ENCODE measurements around the gene DGKH. TPM values are rescaled to one million over a fixed set of nuclear protein-coding genes. Genes with fewer than 3 reads are reported as not detected.
"Not testable (repeated sequence)": the region's sequence is repeated elsewhere in the genome, so short reads cannot be mapped to it uniquely, and the experiment has no call there.

The DGKH gene
- total RNA-seq, 1 donor from 2014 or later, result 16.8 TPM

DNA sequence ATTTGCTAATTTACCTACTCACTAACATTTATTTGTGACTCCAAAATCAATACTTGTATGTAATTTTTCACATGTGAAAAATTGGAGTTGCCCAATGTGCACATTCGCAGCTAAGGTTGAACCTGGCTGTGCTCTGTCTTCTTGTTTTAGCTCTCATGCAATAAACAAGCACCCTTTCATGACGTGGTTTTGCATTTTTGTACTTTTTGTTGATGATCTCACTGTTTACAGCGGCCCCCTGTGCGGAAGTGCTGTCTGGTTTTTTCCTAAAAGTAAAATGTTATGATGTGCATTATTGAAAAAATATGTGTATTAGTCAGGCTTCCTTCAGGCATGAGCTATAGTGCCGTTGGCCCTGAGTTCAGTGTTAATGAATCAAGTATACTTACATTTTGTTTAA is 18.1 kb downstream of the DGKH start:
- no peak for FAIRE-seq
- Histone ChIP-seq H3K4me3 (ENCODE audit: low read depth, low read length) (no peak overlapping the region), H3K36me3 (ENCODE audit: control insufficient read depth, insufficient read depth, low read length) (peaks cover 5% of the 10 kb centered on the region), H3K27me3 (ENCODE audit: control insufficient read depth, insufficient read depth, low read length) (no peaks in the 10 kb centered on the region)
- TF ChIP-seq CTCF (IDR thresholded peaks at IDR 0.05; ENCODE audit: insufficient read depth, low read length, severe bottlenecking), result no peak
- DNase-seq (ENCODE audit: low read depth), result no peak

GRCh38 chr13:42068886-42069285 is 20.4 kb downstream of the DGKH start:
- TF ChIP-seq CTCF (IDR thresholded peaks at IDR 0.05; ENCODE audit: insufficient read depth, low read length, severe bottlenecking), result no peak
- no peak for DNase-seq (ENCODE audit: low read depth)
- no peak for FAIRE-seq

GRCh38 chr13:42070599-42070998 is 22.2 kb downstream of the DGKH start:
- DNase-seq (ENCODE audit: low read depth); FAIRE-seq; H3K36me3 ChIP-seq (ENCODE audit: control insufficient read depth, insufficient read depth, low read length); H3K4me3 ChIP-seq (ENCODE audit: low read depth, low read length); H3K27me3 ChIP-seq (ENCODE audit: control insufficient read depth, insufficient read depth, low read length): not testable (repeated sequence)

More at GRCh38 chr13:42068886-42069285, 20.4 kb downstream of the DGKH start:
- Histone ChIP-seq H3K36me3 (ENCODE audit: control insufficient read depth, insufficient read depth, low read length) (peaks cover 6% of the 10 kb centered on the region), H3K27me3 (ENCODE audit: control insufficient read depth, insufficient read depth, low read length) (no peaks in the 10 kb centered on the region), H3K4me3 (ENCODE audit: low read depth, low read length) (no peak overlapping the region)

DNA sequence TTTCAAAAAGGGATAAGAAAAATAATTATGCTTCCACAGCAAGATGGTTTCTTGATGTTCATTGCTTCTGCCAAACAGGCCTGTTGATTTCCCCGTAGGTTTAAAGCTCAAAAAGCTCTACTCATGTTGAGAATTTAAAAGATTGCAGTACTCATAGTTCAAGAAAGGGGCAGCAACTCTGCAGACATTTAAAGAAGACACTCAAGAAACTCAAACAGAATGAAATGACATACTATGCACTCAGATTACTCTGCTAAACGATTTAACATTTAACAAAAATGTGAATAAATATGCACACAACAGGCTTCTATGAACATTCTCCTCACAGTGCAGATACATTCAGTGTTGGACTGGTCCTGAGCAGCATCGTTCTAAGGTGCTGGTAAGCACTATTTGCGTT is 22.7 kb downstream of the DGKH start:
- not testable (repeated sequence) for FAIRE-seq; H3K27me3 ChIP-seq (ENCODE audit: control insufficient read depth, insufficient read depth, low read length); H3K4me3 ChIP-seq (ENCODE audit: low read depth, low read length); H3K36me3 ChIP-seq (ENCODE audit: control insufficient read depth, insufficient read depth, low read length); DNase-seq (ENCODE audit: low read depth)

GRCh38 chr13:42071672-42072419 is 23.4 kb downstream of the DGKH start:
- no peak for FAIRE-seq
- Histone ChIP-seq H3K36me3 (ENCODE audit: control insufficient read depth, insufficient read depth, low read length) (peaks cover 1% of the 10 kb centered on the region), H3K27me3 (ENCODE audit: control insufficient read depth, insufficient read depth, low read length) (no peaks in the 10 kb centered on the region), H3K4me3 (ENCODE audit: low read depth, low read length) (no peak overlapping the region)
- no peak for DNase-seq (ENCODE audit: low read depth)
- TF ChIP-seq CTCF (IDR thresholded peaks at IDR 0.05; ENCODE audit: insufficient read depth, low read length, severe bottlenecking), result no peak

DNA sequence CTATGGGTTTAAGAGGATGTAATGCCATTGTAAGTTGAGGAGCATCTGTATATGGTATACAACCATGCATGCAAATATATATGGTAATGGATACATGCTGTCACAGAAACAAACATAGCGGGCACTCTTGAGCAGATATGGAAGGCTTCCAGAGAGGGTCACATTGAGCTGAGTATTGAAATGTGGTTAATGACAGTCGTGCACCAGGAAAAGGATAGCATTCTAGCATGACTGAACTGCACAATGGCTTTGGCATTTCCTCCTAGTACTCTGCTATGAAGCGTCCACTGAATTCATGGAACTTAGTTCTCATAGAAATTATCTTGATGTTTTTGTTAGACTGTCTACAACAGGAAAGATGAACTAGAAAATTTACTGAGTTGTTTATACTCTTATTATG is 25.2 kb downstream of the DGKH start:
- DNase-seq (ENCODE audit: low read depth), result no peak
- H3K27me3 ChIP-seq (ENCODE audit: control insufficient read depth, insufficient read depth, low read length), result no peaks in the 10 kb centered on the region
- no peak for FAIRE-seq
- H3K36me3 ChIP-seq (ENCODE audit: control insufficient read depth, insufficient read depth, low read length), result peaks cover 1% of the 10 kb centered on the region
- H3K4me3 ChIP-seq (ENCODE audit: low read depth, low read length), result no peak overlapping the region
- TF ChIP-seq CTCF (IDR thresholded peaks at IDR 0.05; ENCODE audit: insufficient read depth, low read length, severe bottlenecking), result no peak

- FAIRE-seq (no peak), DNase-seq (ENCODE audit: low read depth) (peak; percentile 3)
- TF ChIP-seq CTCF (IDR thresholded peaks at IDR 0.05; ENCODE audit: insufficient read depth, low read length, severe bottlenecking), result no peak
- Histone ChIP-seq H3K4me3 (ENCODE audit: low read depth, low read length) (no peak overlapping the region), H3K27me3 (ENCODE audit: control insufficient read depth, insufficient read depth, low read length) (no peaks in the 10 kb centered on the region), H3K36me3 (ENCODE audit: control insufficient read depth, insufficient read depth, low read length) (peaks cover 1% of the 10 kb centered on the region)
Observed at GRCh38 chr13:42075517-42075916, 27.1 kb downstream of the DGKH start.

All from bronchial epithelial cell (primary cell).